Fibroblast of lung (primary cell): ENCODE measurements around the gene PAN2.

Experiments
- CTCF ChIP-seq, 2 donors: IDR thresholded peaks in 1 of 2; conservative IDR thresholded peaks in 1 of 2; 1 replicate in 1 of 2; 2 replicates in 1 of 2; pipeline ENCODE4 v1.5.1; 2011 to 2012; ENCODE audit warnings: low read length in 2 of 2, control low read depth in 1 of 2, inconsistent platforms in 1 of 2, low read depth in 1 of 2, mild to moderate bottlenecking in 1 of 2
- EZH2 ChIP-seq: IDR thresholded peaks from 2 replicates; pipeline ENCODE4 v1.5.1; 2012; ENCODE audit warnings: low read length, control low read depth, mild to moderate bottlenecking; ENCODE audit errors: missing control alignments

- TF ChIP-seq CTCF (conservative IDR thresholded peaks at IDR 0.05 in 1 of 2, IDR thresholded peaks at IDR 0.05 in 1 of 2; ENCODE audit: low read depth in 1 of 2, low read length in 2 of 2) (no peak), EZH2 (no peak)
Observed at GRCh38 chr12:56298828-56299227, 35.0 kb downstream of the PAN2 start.
